H1 (cell line): ENCODE data around the gene ABCD4. TPM values are rescaled to one million over a fixed set of nuclear protein-coding genes. Genes with fewer than 3 reads are reported as not detected.
"Not testable (repeated sequence)": the region's sequence is repeated elsewhere in the genome, so short reads cannot be mapped to it uniquely, and the experiment has no call there.

Source experiments
- CTCF ChIA-PET: fragments of 300-600 bp; sonication (Branson Sonifier 250); formaldehyde crosslinking; loops from one replicate; lab custom pipeline; 2021; ENCODE audit not compliant: partially characterized antibody; lab: Charles Lee
- POLR2A ChIA-PET: fragments of 300-600 bp; sonication (Branson Sonifier 250); formaldehyde crosslinking; loops from one replicate; lab custom pipeline; 2021; ENCODE audit warnings: inconsistent platforms; ENCODE audit not compliant: partially characterized antibody; lab: Charles Lee
- DNase-seq, 2 experiments: peaks; one replicate each; pipeline versions ENCODE4 v3.0.0 to v3.0.0-alpha.2; 2010 to 2022; ENCODE audit warnings: low spot score in 2 of 2, low read depth in 1 of 2, mixed read lengths in 1 of 2
- FAIRE-seq: peaks from 2 replicates; lab custom pipeline; 2011; peaks lifted over from hg19 to GRCh38; lab: Jason Lieb, UNC
- H2AFZ ChIP-seq: 2 replicates; pipeline ENCODE4 v1.8.1; 2012; ENCODE audit warnings: low read length, inconsistent platforms
- H2AK5ac ChIP-seq: 2 replicates; pipeline ENCODE4 v1.6.1; 2013; ENCODE audit warnings: low read depth, low read length
- H2BK120ac ChIP-seq: replicated peaks from 2 replicates; pipeline ENCODE3; 2013; ENCODE audit warnings: low read depth, low read length, inconsistent platforms
- H2BK12ac ChIP-seq: 2 replicates; pipeline ENCODE4 v1.6.1; 2013; ENCODE audit warnings: low read depth, low read length
- H2BK15ac ChIP-seq: 2 replicates; pipeline ENCODE4 v1.6.1; 2013; ENCODE audit warnings: low read length
- H2BK20ac ChIP-seq: 2 replicates; pipeline ENCODE4 v1.6.1; 2013; ENCODE audit warnings: low read length
- H2BK5ac ChIP-seq: 2 replicates; pipeline ENCODE4 v1.6.1; 2013; ENCODE audit warnings: low read depth, low read length
- H3K14ac ChIP-seq: 2 replicates; pipeline ENCODE4 v1.6.1; 2013; ENCODE audit warnings: inconsistent platforms; ENCODE audit not compliant: insufficient read length
- H3K18ac ChIP-seq: 2 replicates; pipeline ENCODE4 v1.6.1; 2013; ENCODE audit warnings: low read length; ENCODE audit errors: extremely low read depth
- H3K23ac ChIP-seq: 2 replicates; pipeline ENCODE4 v1.6.1; 2013; ENCODE audit warnings: inconsistent platforms; ENCODE audit not compliant: insufficient read length
- H3K23me2 ChIP-seq: 2 replicates; pipeline ENCODE4 v1.6.1; 2013; ENCODE audit warnings: low read depth, low read length
- H3K27ac ChIP-seq: 2 replicates; pipeline ENCODE4 v1.6.1; 2011; ENCODE audit warnings: low read depth, low read length, inconsistent platforms
- H3K27me3 ChIP-seq, 4 experiments: replicated peaks in 1 of 4; 1 replicate in 1 of 4; 2 replicates in 3 of 4; pipeline versions ENCODE4 v1.6.1 to v1.8.1; 2011 to 2013; ENCODE audit warnings: low read length in 3 of 4, mild to moderate bottlenecking in 3 of 4, inconsistent platforms in 2 of 4, mixed read lengths in 2 of 4, moderate library complexity in 1 of 4; ENCODE audit not compliant: control insufficient read depth in 3 of 4, insufficient read depth in 3 of 4; ENCODE audit errors: extremely low read depth in 1 of 4
- H3K36me3 ChIP-seq, 4 experiments: 2 replicates each; pipeline versions ENCODE4 v1.6.1 to v1.8.1; 2011 to 2013; ENCODE audit warnings: mild to moderate bottlenecking in 4 of 4, low read length in 3 of 4, moderate library complexity in 2 of 4, control low read depth in 1 of 4, inconsistent platforms in 1 of 4; ENCODE audit not compliant: insufficient read depth in 4 of 4, control insufficient read depth in 2 of 4
- H3K4ac ChIP-seq: replicated peaks from 2 replicates; pipeline ENCODE3; 2013; ENCODE audit warnings: low read length, low read depth, mixed read lengths, inconsistent platforms; ENCODE audit not compliant: insufficient read length
- H3K4me1 ChIP-seq, 4 experiments: replicated peaks in 1 of 4; 1 replicate in 1 of 4; 2 replicates in 3 of 4; pipeline versions ENCODE4 v1.6.1 to v1.8.1; 2011 to 2013; ENCODE audit warnings: low read length in 3 of 4, inconsistent platforms in 2 of 4, mixed read lengths in 1 of 4; ENCODE audit not compliant: insufficient read depth in 4 of 4, control insufficient read depth in 3 of 4
- H3K4me2 ChIP-seq, 2 experiments: 2 replicates each; pipeline versions ENCODE4 v1.6.1 to v1.8.1; 2011 to 2013; ENCODE audit warnings: low read depth in 2 of 2, low read length in 2 of 2, control low read depth in 1 of 2, inconsistent platforms in 1 of 2, mild to moderate bottlenecking in 1 of 2; ENCODE audit not compliant: insufficient read depth in 1 of 2
- H3K4me3 ChIP-seq, 4 experiments: fragments of 200-600, 300-600 bp in 1 of 4; sonication (generic), shearing (Covaris generic), sonication (Bioruptor Twin) in 1 of 4; 2 replicates each; pipeline versions ENCODE4 v1.5.1 to v1.8.1; 2011 to 2016; ENCODE audit warnings: low read length in 4 of 4, low read depth in 3 of 4, control low read depth in 2 of 4, inconsistent platforms in 2 of 4, mild to moderate bottlenecking in 2 of 4, mixed read lengths in 1 of 4, moderate library complexity in 1 of 4; ENCODE audit not compliant: insufficient read depth in 2 of 4; ENCODE audit errors: extremely low read depth in 1 of 4
- H3K56ac ChIP-seq: replicated peaks from 2 replicates; pipeline ENCODE3; 2013; ENCODE audit warnings: low read depth, mild to moderate bottlenecking, mixed read lengths, low read length, inconsistent platforms; ENCODE audit not compliant: insufficient read length
- H3K79me1 ChIP-seq: 2 replicates; pipeline ENCODE4 v1.6.1; 2013; ENCODE audit warnings: low read depth, low read length, control low read depth
- H3K79me2 ChIP-seq, 2 experiments: 2 replicates each; pipeline versions ENCODE4 v1.6.1 to v1.8.1; 2012 to 2013; ENCODE audit warnings: low read length in 2 of 2, mild to moderate bottlenecking in 2 of 2, inconsistent platforms in 1 of 2; ENCODE audit not compliant: insufficient read depth in 2 of 2, control insufficient read depth in 1 of 2
- H3K9ac ChIP-seq, 4 experiments: replicated peaks in 1 of 4; 1 replicate in 1 of 4; 2 replicates in 3 of 4; pipeline versions ENCODE4 v1.6.1 to v1.8.1; 2011 to 2013; ENCODE audit warnings: low read depth in 3 of 4, low read length in 3 of 4, control low read depth in 2 of 4, mild to moderate bottlenecking in 2 of 4, moderate library complexity in 2 of 4, inconsistent platforms in 1 of 4; ENCODE audit errors: extremely low read depth in 1 of 4
- H3K9me3 ChIP-seq, 2 experiments: 2 replicates each; pipeline versions ENCODE4 v1.6.1 to v1.8.1; 2012 to 2013; ENCODE audit warnings: mild to moderate bottlenecking in 2 of 2, moderate library complexity in 2 of 2, control low read depth in 1 of 2, inconsistent platforms in 1 of 2, low read depth in 1 of 2, low read length in 1 of 2, mixed read lengths in 1 of 2; ENCODE audit not compliant: insufficient read depth in 2 of 2
- H4K20me1 ChIP-seq, 2 experiments: replicated peaks in 1 of 2; 2 replicates each; pipeline versions ENCODE3 to v1.8.1; 2011 to 2013; ENCODE audit warnings: inconsistent platforms in 2 of 2, low read length in 2 of 2, mild to moderate bottlenecking in 1 of 2; ENCODE audit not compliant: insufficient read depth in 2 of 2, control insufficient read depth in 1 of 2
- H4K5ac ChIP-seq: 2 replicates; pipeline ENCODE4 v1.6.1; 2013; ENCODE audit warnings: low read length, low read depth, mixed read lengths, inconsistent platforms; ENCODE audit not compliant: insufficient read length
- H4K8ac ChIP-seq: 2 replicates; pipeline ENCODE4 v1.8.0; 2013; ENCODE audit warnings: mild to moderate bottlenecking, moderate library complexity, low read length, inconsistent platforms; ENCODE audit not compliant: insufficient read depth; ENCODE audit errors: extremely low read depth
- H4K91ac ChIP-seq: replicated peaks from 2 replicates; pipeline ENCODE3; 2013; ENCODE audit warnings: low read length, mixed read lengths, inconsistent platforms; ENCODE audit not compliant: insufficient read length
- WGBS, 2 experiments: shearing (Covaris generic) in 1 of 2; methylation state at CpG; one replicate each; pipeline versions ENCODE4 v1.1.6 to v1.1.7; 2013 to 2015; ENCODE audit warnings: low lambda C conversion rate in 2 of 2, mixed read lengths in 2 of 2, inconsistent platforms in 1 of 2, low coverage in 1 of 2, missing lambda C conversion rate in 1 of 2; ENCODE audit not compliant: insufficient replicate concordance in 2 of 2, insufficient coverage in 1 of 2, insufficient read length in 1 of 2; ENCODE audit errors: extremely low coverage in 1 of 2, missing lambda C conversion rate in 1 of 2; 5-methylcytosine and 5-hydroxymethylcytosine counted together
- polyA plus RNA-seq, 7 experiments: library from polyadenylated mRNA; depleted of rRNA in 3 of 7; stranded (reverse) in 5 of 7; unstranded in 2 of 7; fragments of >200 nt in 5 of 7; fragments of 200-250 nt in 2 of 7; gene quantifications; 1 replicate in 5 of 7; 2 replicates in 1 of 7; 4 replicates in 1 of 7; pipeline versions ENCODE4 v1.2.1 to v1.2.3, GENCODE V29; 2011 to 2013; ENCODE audit warnings: missing spikeins in 2 of 7, mixed read lengths in 2 of 7
- total RNA-seq: library from RNA; stranded (reverse); fragmentation: NEBNext Ultra II Directional; extraction: Animal tissue kit (Norgen Biotek cat#: 25700); gene quantifications from 2 replicates; pipeline ENCODE4 v1.2.1, GENCODE V29; 2021

The ABCD4 gene
- total and polyA plus RNA-seq, 2 of the 8 experiments (the other 6 are each of a cell fraction or from before 2014, with no cell fraction given) = 47.9 to 97.7 TPM

DNA sequence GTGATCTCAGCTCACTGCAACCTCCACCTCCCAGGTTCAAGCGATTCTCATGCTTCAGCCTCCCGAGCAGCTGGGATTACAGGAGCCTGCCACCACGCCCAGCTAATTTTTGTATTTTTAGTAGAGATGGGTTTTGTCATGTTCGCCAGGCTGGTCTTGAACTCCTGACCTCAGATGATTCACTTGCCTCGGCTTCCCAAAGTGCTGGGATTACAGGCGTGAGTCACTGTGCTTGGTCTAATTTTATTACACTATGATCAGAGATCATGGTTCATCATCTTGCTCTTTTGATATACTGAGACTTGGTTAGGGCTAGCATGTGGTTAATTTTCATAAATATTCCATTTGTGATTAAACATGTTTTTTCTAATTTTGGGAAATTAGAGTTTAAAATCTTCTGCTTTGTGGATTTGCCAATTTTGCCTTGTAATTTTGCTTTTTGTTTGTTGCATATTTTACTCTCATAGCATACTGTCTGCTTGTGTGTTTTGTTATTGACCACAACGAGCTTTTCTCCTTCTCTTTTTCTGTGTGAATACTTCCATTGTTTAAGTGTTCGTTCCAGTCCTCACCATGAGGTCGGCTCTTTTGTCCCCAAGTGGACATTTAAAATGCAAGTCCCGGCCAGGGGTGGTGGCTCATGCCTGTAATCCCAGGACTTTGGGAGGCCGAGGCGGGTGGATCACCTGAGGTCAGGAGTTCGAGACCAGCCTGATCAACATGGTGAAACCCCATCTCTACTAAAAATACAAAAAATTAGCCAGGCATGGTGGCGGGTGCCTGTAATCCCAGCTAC is 32.2 kb downstream of the ABCD4 start:
- not testable (repeated sequence) for H2BK20ac ChIP-seq, H4K91ac ChIP-seq, H3K14ac ChIP-seq, H4K20me1 ChIP-seq, H3K4me2 ChIP-seq, H3K79me1 ChIP-seq, H3K23ac ChIP-seq, H3K56ac ChIP-seq, H3K9ac ChIP-seq, H2BK5ac ChIP-seq, FAIRE-seq, H2AK5ac ChIP-seq, H2BK120ac ChIP-seq, H4K5ac ChIP-seq, H3K79me2 ChIP-seq, H3K27ac ChIP-seq, DNase-seq, H2BK15ac ChIP-seq, H2AFZ ChIP-seq, H3K23me2 ChIP-seq, H3K36me3 ChIP-seq, H3K27me3 ChIP-seq, H3K18ac ChIP-seq, H3K4ac ChIP-seq, H3K9me3 ChIP-seq, H3K4me3 ChIP-seq, H3K4me1 ChIP-seq, H2BK12ac ChIP-seq, H4K8ac ChIP-seq
- ChIA-PET CTCF (interaction anchor here (0.6 to 5.5 kb wide), 9 partner anchors 12 to 95 kb away, joined by 3 to 36 read pairs (median 4); no protein-coding TSS in a partner anchor), POLR2A (interaction anchor here (1.5 to 6.9 kb wide), 3 partner anchors 11 to 22 kb away, joined by 3 to 40 read pairs (median 4); no protein-coding TSS in a partner anchor)
- 90% methylated on average over 14 of the region's 14 CpGs; no CpG with 5 or more reads in 1 of the 2 experiments for WGBS, 2 experiments
